Heart left ventricle (tissue), 16 donors: ENCODE results near the gene FAM89A. TPM values are rescaled to one million over a fixed set of nuclear protein-coding genes. Genes with fewer than 3 reads are reported as not detected.
"Not testable (repeated sequence)": the region's sequence is repeated elsewhere in the genome, so short reads cannot be mapped to it uniquely, and the experiment has no call there.

Experiments
- ATAC-seq, 4 donors: fragments of 200-7000 bp; cut with Tn5 transposase; one replicate each; pipeline ENCODE4 v1.9.1; 2020 to 2022; ENCODE audit warnings: moderate library complexity in 4 of 4, mild to moderate bottlenecking in 3 of 4, moderate number of reproducible peaks in 1 of 4
- DNase-seq, 5 donors: peaks; one replicate each; pipeline ENCODE4 v3.0.0-alpha.2; 2020
- H3K27ac ChIP-seq, 12 donors: fragments of 200-600 bp; sonication (generic) in 4 of 12; one replicate each; pipeline versions ENCODE4 v1.5.0 to v1.8.0; 2016 to 2022; ENCODE audit warnings: mild to moderate bottlenecking in 2 of 12
- H3K27me3 ChIP-seq, 9 donors: fragments of 200-600 bp; sonication (generic) in 2 of 9; one replicate each; pipeline versions ENCODE4 v1.5.1 to v1.8.0; 2016 to 2022; ENCODE audit warnings: mild to moderate bottlenecking in 3 of 9
- H3K36me3 ChIP-seq, 9 donors: fragments of 200-600 bp; sonication (generic) in 2 of 9; one replicate each; pipeline versions ENCODE4 v1.5.0 to v1.8.0; 2018 to 2022; ENCODE audit warnings: mild to moderate bottlenecking in 2 of 9
- H3K4me1 ChIP-seq, 12 donors: fragments of 200-600 bp; sonication (generic) in 4 of 12; one replicate each; pipeline versions ENCODE4 v1.5.0 to v1.8.0; 2016 to 2022; ENCODE audit warnings: mild to moderate bottlenecking in 3 of 12
- H3K4me3 ChIP-seq, 12 donors: fragments of 200-600 bp; sonication (generic) in 4 of 12; one replicate each; pipeline versions ENCODE4 v1.5.0 to v1.8.0; 2017 to 2022; ENCODE audit warnings: mild to moderate bottlenecking in 9 of 12, moderate library complexity in 4 of 12
- H3K9me3 ChIP-seq, 12 donors: fragments of 200-600 bp; sonication (generic) in 4 of 12; one replicate each; pipeline versions ENCODE4 v1.5.0 to v1.8.0; 2016 to 2022; ENCODE audit warnings: mild to moderate bottlenecking in 1 of 12
- CTCF ChIP-seq, 12 donors: fragments of 200-600 bp; sonication (generic) in 4 of 12; IDR thresholded peaks; one replicate each; pipeline versions ENCODE4 v1.5.0 to v1.8.0; 2018 to 2022; ENCODE audit warnings: antibody characterized with exemption in 12 of 12, mild to moderate bottlenecking in 5 of 12
- POLR2A ChIP-seq, 2 donors: fragments of 450-650 bp; IDR thresholded peaks; one replicate each; pipeline ENCODE4 v1.6.1; 2017; ENCODE audit warnings: antibody characterized with exemption in 2 of 2, mild to moderate bottlenecking in 2 of 2, moderate library complexity in 2 of 2
- WGBS, 4 donors: extraction: QIAGEN DNeasy Blood & Tissue Kit in 2 of 4; methylation state at CpG; one replicate each; pipeline versions ENCODE4 v1.1.5 to v1.1.7; 2013 to 2018; 5-methylcytosine and 5-hydroxymethylcytosine counted together
- intact Hi-C, 10 donors: fragments of 100-400 bp; cut with DNase I; formaldehyde crosslinking; loops; one replicate each; pipeline versions ENCODE4 v1.11.1 to v1.14.2; 2022
- polyA plus RNA-seq, 2 donors: library from polyadenylated mRNA; stranded (reverse); fragments of 200-250 nt; gene quantifications; one replicate each; pipeline ENCODE4 v1.2.3, GENCODE V29; 2013
- total RNA-seq, 9 donors: library from RNA; depleted of rRNA in 2 of 9; stranded (reverse); fragments of >200 nt in 2 of 9; fragmentation: NEBNext Ultra II Directional in 3 of 9; extraction: Animal tissue kit (Norgen Biotek cat#: 25700) in 3 of 9; gene quantifications; one replicate each; pipeline versions ENCODE4 v1.1.0 to v1.2.4, GENCODE V29; 2016 to 2023
- donor health status: ischemic (EF 13 %, LVEDD 7.1; RV severe dilation, severe dysfunction).
- donor health status: healthy with polysubstance abuse.
- donor health status: DM: no; HTN: yes; CAD: no.
- donor health status: DM: no; HTN: no; CAD: no.
- donor health status: ischemic (EF 25% LVEDD 6.9; RV normal size, moderate dysfunction).
- donor health status: ischemic (EF 25% LVEDD 5.7; RV mildly dilated, moderate dysfunction).
- donor health status: healthy.
- donor health status: DM: yes; HTN: yes; CAD: no.
- donor health status: ischemic (EF 35%, LVEDD 5.7; RV mildly dilated, moderate dysfunction).
- donor health status: nonischemic (EF 11% LVEDD 7.7; RV severe dilation, severe dysfunction).
- donor health status: DM: yes; HTN: yes; CAD: no.
- donor health status: PGD.
- donor health status: ischemic (EF 29% LVEDD 5.4; RV normal size, mild dysfunction).
- donor health status: nonischemic (EF 23%, LVEDD 6.1; RV moderate dilation, normal function).

The FAM89A gene
- total and polyA plus RNA-seq, 11 donors: 3.8 to 11.5 (median 6.0) TPM

- WGBS, 4 donors: 70 to 86% (median 79%) methylated on average over 7 of the region's 7 CpGs
- DNase-seq: no peak
- H3K4me3 ChIP-seq: no peak overlapping the region
- H3K27ac ChIP-seq: no peak overlapping the region
- H3K36me3 ChIP-seq: peaks cover 0 to 88% (median 68%) of the 10 kb centered on the region in 9 donors
- TF ChIP-seq POLR2A (IDR thresholded peaks at IDR 0.05): no peak
- no peak for TF ChIP-seq CTCF (IDR thresholded peaks at IDR 0.05)
- H3K4me1 ChIP-seq: peaks cover 0 to 3% (median 0%) of the 10 kb centered on the region in 12 donors
- no peaks in the 10 kb centered on the region for H3K9me3 ChIP-seq
- H3K27me3 ChIP-seq: no peaks in the 10 kb centered on the region
- intact Hi-C loops: loop anchor here in 1 of 10 donors (10.0 kb wide), 1 partner anchor 213 kb away; no protein-coding TSS in a partner anchor
- no peak for ATAC-seq
Observed at GRCh38 chr1:230992100-230992774, 47.8 kb downstream of the FAM89A start.

GRCh38 chr1:230987448-230987847 is 52.6 kb downstream of the FAM89A start:
- Histone ChIP-seq H3K27ac (no peak overlapping the region), H3K4me1 (peaks cover 0 to 3% (median 0%) of the 10 kb centered on the region in 12 donors), H3K27me3 (no peaks in the 10 kb centered on the region), H3K4me3 (no peak overlapping the region), H3K36me3 (peaks cover 0 to 53% (median 34%) of the 10 kb centered on the region in 9 donors), H3K9me3 (no peaks in the 10 kb centered on the region)
- no peak for ATAC-seq
- intact Hi-C loops: no loop called here
- DNase-seq: no peak
- no peak for TF ChIP-seq CTCF (IDR thresholded peaks at IDR 0.05)
- no peak for TF ChIP-seq POLR2A (IDR thresholded peaks at IDR 0.05)
- 88 to 94% (median 93%) methylated on average over 3 of the region's 3 CpGs for WGBS, 4 donors

- 86 to 91% (median 87%) methylated on average over 7 of the region's 7 CpGs for WGBS, 4 donors
- Histone ChIP-seq H3K27ac (no peak overlapping the region), H3K9me3 (no peaks in the 10 kb centered on the region), H3K27me3 (no peaks in the 10 kb centered on the region), H3K4me1 (peaks cover 0 to 3% (median 0%) of the 10 kb centered on the region in 12 donors), H3K36me3 (peaks cover 0 to 52% (median 29%) of the 10 kb centered on the region in 9 donors), H3K4me3 (no peak overlapping the region)
- intact Hi-C loops: no loop called here
- TF ChIP-seq POLR2A (IDR thresholded peaks at IDR 0.05) (no peak), CTCF (IDR thresholded peaks at IDR 0.05) (no peak)
- no peak for ATAC-seq
- DNase-seq: no peak
Observed at GRCh38 chr1:230986976-230987375, 53.1 kb downstream of the FAM89A start.

GRCh38 chr1:230985711-230986110 is 54.3 kb downstream of the FAM89A start:
- H3K27me3 ChIP-seq: no peaks in the 10 kb centered on the region
- H3K36me3 ChIP-seq: peaks cover 0 to 52% (median 21%) of the 10 kb centered on the region in 9 donors
- intact Hi-C loops: no loop called here
- no peak overlapping the region for H3K27ac ChIP-seq
- H3K9me3 ChIP-seq: no peaks in the 10 kb centered on the region
- WGBS, 4 donors: 94 to 98% (median 96%) methylated on average over 6 of the region's 6 CpGs
- DNase-seq: no peak
- TF ChIP-seq CTCF (IDR thresholded peaks at IDR 0.05): no peak
- no peak for TF ChIP-seq POLR2A (IDR thresholded peaks at IDR 0.05)
- no peak for ATAC-seq
- peaks cover 0 to 2% (median 0%) of the 10 kb centered on the region in 12 donors for H3K4me1 ChIP-seq
- H3K4me3 ChIP-seq: no peak overlapping the region

GRCh38 chr1:230984622-230985515 is 55.2 kb downstream of the FAM89A start:
- ATAC-seq, H3K27me3 ChIP-seq, H3K4me3 ChIP-seq, H3K9me3 ChIP-seq, DNase-seq, H3K27ac ChIP-seq: not testable (repeated sequence)
- WGBS, 4 donors: 75 to 76% (median 75%) methylated on average over 10 of the region's 10 CpGs
- intact Hi-C loops: loop anchor here in 1 of 10 donors (5.0 kb wide), 1 partner anchor 188 kb away; no protein-coding TSS in a partner anchor
- Histone ChIP-seq H3K4me1 (peaks cover 0 to 10% (median 3%) of the 10 kb centered on the region in 12 donors), H3K36me3 (peaks cover 0 to 45% (median 13%) of the 10 kb centered on the region in 9 donors)
